ENCODE measurements around the gene NBPF6.
"Not testable (repeated sequence)": the region's sequence is repeated elsewhere in the genome, so short reads cannot be mapped to it uniquely, and the experiment has no call there.

DNA sequence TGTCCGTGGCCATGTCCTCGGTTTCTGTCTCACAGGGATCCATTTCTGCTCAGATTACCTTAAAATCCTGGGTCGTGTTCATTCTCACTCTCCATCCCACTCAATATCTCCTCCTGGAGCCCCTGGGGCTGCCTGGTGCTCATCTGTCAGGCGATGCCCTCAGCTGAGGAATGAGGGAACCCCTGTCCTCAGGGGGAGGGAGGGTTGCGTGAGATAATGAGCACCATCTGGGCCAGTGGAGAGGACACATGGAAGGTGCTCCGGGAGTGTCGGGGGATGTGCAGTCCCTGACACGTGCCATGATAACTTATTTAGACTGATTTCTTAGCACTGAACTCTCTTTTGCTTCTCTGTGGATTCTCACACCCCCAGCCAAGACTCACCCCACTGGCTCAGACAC is 16.0 kb downstream of the NBPF6 start:
- not testable (repeated sequence) for TF ChIP-seq EP300, CTCF (IDR thresholded peaks at IDR 0.05)

Measured in stomach (tissue), 4 donors.